ENCODE data around the gene TTLL3. TPM values are rescaled to one million over a fixed set of nuclear protein-coding genes. Genes with fewer than 3 reads are reported as not detected.

TTLL3 gene
- total and polyA plus RNA-seq, 2 of the 4 experiments (the other 2 are of a cell fraction), result 6.8 to 43.4 TPM

DNA sequence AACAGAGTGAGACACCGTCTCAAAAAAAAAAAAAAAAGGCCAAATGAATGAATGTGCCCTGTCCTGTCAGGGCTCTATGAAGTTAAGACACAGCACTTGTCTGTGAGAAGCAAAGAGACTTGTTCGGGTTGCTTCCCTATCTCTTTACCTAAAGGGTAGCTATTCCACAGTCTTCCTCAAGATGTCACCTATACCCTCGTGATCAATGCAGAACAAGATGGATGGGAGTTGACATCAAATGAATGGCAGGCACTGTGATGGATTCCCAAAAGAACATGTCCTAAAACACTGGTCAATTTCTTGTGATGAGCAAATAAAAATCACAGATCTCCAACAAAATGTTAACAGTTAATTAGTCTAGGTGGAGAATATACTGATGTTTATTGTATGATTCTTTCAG is 27.3 kb upstream of the TTLL3 start:
- peaks cover 7% of the 10 kb centered on the region in 2 experiments; a peak in 3 of 4 replicates for H3K79me1 ChIP-seq (ENCODE audit: low read depth in 1 of 2, low read length in 2 of 2)
- no peak overlapping the region for H3K14ac ChIP-seq (replicated peaks; ENCODE audit: low read depth, low read length)
- H4K8ac ChIP-seq (ENCODE audit: low read depth in 2 of 2, low read length in 2 of 2), result no peak overlapping the region
- no peak overlapping the region for H3K23ac ChIP-seq (ENCODE audit: low read depth, low read length)
- H3K27me3 ChIP-seq (ENCODE audit: control insufficient read depth, insufficient read depth, low read length), result no peaks in the 10 kb centered on the region
- H2BK5ac ChIP-seq (ENCODE audit: low read depth, low read length, poor library complexity, severe bottlenecking), result no peak overlapping the region
- H2AFZ ChIP-seq (replicated peaks; ENCODE audit: low read length, poor library complexity), result no peak overlapping the region
- peaks cover 48% of the 10 kb centered on the region for H3K36me3 ChIP-seq (ENCODE audit: control insufficient read depth, insufficient read depth, low read length)
- no peak overlapping the region for H4K91ac ChIP-seq (ENCODE audit: insufficient read depth, low read depth, low read length)
- H3K9ac ChIP-seq (ENCODE audit: low read depth, low read length), result no peak overlapping the region
- H3K56ac ChIP-seq (ENCODE audit: extremely low read depth, insufficient read depth, low read length), result no peak overlapping the region
- no peaks in the 10 kb centered on the region for H4K20me1 ChIP-seq (ENCODE audit: insufficient read depth, low read length)
- no peaks in the 10 kb centered on the region for H3K9me3 ChIP-seq (ENCODE audit: control insufficient read depth, insufficient read depth, low read length)
- CTCF ChIA-PET, result interaction anchor here (0.6 kb wide), 1 partner anchor 8 kb away, joined by 5 read pairs; no protein-coding TSS in a partner anchor
- no peak overlapping the region for H3K4ac ChIP-seq (ENCODE audit: low read depth, low read length)
- in situ Hi-C loops (cut with MboI; ENCODE audit: low sequenced_read_pairs) (no loop called here), dilution Hi-C loops (cut with HindIII; ENCODE audit: low sequenced_read_pairs, unreplicated experiment) (no loop called here), intact Hi-C loops (cut with micrococcal nuclease) (no loop called here)
- H3K4me3 ChIP-seq (ENCODE audit: insufficient read depth, low read depth, low read length), result no peak overlapping the region
- 0 out of 2 replicates have a peak, but pooled peaks cover 8% of the 10 kb centered on the region for H3K9me1 ChIP-seq (ENCODE audit: insufficient read depth, low read length)
- no peak overlapping the region for H3K18ac ChIP-seq (ENCODE audit: low read depth, low read length)
- H2AK9ac ChIP-seq (replicated peaks; ENCODE audit: low read depth, low read length, poor library complexity), result no peak overlapping the region
- H4K5ac ChIP-seq (ENCODE audit: low read depth, low read length), result no peak overlapping the region
- 100% methylated on average over 1 of the region's 3 CpGs; no CpG with 5 or more reads in 1 of the 2 experiments for WGBS, 2 experiments (ENCODE audit: extremely low coverage in 2 of 2, insufficient read length in 1 of 2)
- H3K4me1 ChIP-seq (ENCODE audit: control insufficient read depth, insufficient read depth, low read length), result peaks cover 3% of the 10 kb centered on the region
- DNase-seq, result no peak
- no peak overlapping the region for H3K27ac ChIP-seq (ENCODE audit: insufficient read depth, low read length)
- no peak for TF ChIP-seq POLR2A (IDR thresholded peaks at IDR 0.05; ENCODE audit: low read depth, low read length)
- H3K4me2 ChIP-seq (ENCODE audit: low read depth, low read length), result no peak overlapping the region
- POLR2A ChIA-PET (ENCODE audit: unreplicated experiment), result no interaction called here
- no peak overlapping the region for H2BK20ac ChIP-seq (ENCODE audit: low read depth, low read length)
- H2BK120ac ChIP-seq (ENCODE audit: low read depth, low read length), result no peak overlapping the region
- H2BK15ac ChIP-seq (ENCODE audit: low read depth, low read length), result no peak overlapping the region
- no TSS peak for BruUV-seq (replicated peaks)
- no peak for ATAC-seq (ENCODE audit: low read depth)
- H2AK5ac ChIP-seq (ENCODE audit: low read depth, low read length), result no peak overlapping the region
